PFSK-1 (cell line): Measurements from ENCODE around the gene SLC44A1.

Experiments
- POLR2AphosphoS5 ChIP-seq: IDR thresholded peaks from 2 replicates; pipeline ENCODE4 v1.6.1; 2012; ENCODE audit warnings: low read depth, mild to moderate bottlenecking, control low read depth, low read length, moderate library complexity
- SIN3A ChIP-seq: IDR thresholded peaks from 2 replicates; pipeline ENCODE4 v1.6.1; 2012; ENCODE audit warnings: mild to moderate bottlenecking, low read length, moderate library complexity, borderline replicate concordance; ENCODE audit not compliant: insufficient read depth
- TAF1 ChIP-seq: IDR thresholded peaks from 2 replicates; pipeline ENCODE4 v1.6.1; 2012; ENCODE audit warnings: low read length, control low read depth, borderline replicate concordance; ENCODE audit not compliant: insufficient read depth
- TF ChIP-seq, protein P1 (sequence below), 2 experiments: IDR thresholded peaks; 2 replicates each; pipeline versions ENCODE4 v1.6.1 to v1.8.0; 2011 to 2012; ENCODE audit warnings: low read depth in 2 of 2, low read length in 2 of 2, control low read depth in 1 of 2, inconsistent platforms in 1 of 2, mild to moderate bottlenecking in 1 of 2, moderate library complexity in 1 of 2; ENCODE audit not compliant: insufficient read depth in 1 of 2

GRCh38 chr9:105483618-105484017, 239.2 kb downstream of the SLC44A1 start:
- TF ChIP-seq POLR2AphosphoS5 (no peak), TAF1 (no peak), SIN3A (no peak)
- TF ChIP-seq, protein P1, sequence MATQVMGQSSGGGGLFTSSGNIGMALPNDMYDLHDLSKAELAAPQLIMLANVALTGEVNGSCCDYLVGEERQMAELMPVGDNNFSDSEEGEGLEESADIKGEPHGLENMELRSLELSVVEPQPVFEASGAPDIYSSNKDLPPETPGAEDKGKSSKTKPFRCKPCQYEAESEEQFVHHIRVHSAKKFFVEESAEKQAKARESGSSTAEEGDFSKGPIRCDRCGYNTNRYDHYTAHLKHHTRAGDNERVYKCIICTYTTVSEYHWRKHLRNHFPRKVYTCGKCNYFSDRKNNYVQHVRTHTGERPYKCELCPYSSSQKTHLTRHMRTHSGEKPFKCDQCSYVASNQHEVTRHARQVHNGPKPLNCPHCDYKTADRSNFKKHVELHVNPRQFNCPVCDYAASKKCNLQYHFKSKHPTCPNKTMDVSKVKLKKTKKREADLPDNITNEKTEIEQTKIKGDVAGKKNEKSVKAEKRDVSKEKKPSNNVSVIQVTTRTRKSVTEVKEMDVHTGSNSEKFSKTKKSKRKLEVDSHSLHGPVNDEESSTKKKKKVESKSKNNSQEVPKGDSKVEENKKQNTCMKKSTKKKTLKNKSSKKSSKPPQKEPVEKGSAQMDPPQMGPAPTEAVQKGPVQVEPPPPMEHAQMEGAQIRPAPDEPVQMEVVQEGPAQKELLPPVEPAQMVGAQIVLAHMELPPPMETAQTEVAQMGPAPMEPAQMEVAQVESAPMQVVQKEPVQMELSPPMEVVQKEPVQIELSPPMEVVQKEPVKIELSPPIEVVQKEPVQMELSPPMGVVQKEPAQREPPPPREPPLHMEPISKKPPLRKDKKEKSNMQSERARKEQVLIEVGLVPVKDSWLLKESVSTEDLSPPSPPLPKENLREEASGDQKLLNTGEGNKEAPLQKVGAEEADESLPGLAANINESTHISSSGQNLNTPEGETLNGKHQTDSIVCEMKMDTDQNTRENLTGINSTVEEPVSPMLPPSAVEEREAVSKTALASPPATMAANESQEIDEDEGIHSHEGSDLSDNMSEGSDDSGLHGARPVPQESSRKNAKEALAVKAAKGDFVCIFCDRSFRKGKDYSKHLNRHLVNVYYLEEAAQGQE (IDR thresholded peaks at IDR 0.05; ENCODE audit: insufficient read depth in 1 of 2, low read depth in 2 of 2, low read length in 2 of 2), result no peak
